HCT116 (cell line): Measurements from ENCODE around the gene IGF2BP1. TPM values are rescaled to one million over a fixed set of nuclear protein-coding genes. Genes with fewer than 3 reads are reported as not detected.

Experiments used
- ATAC-seq: fragments of 200-7000 bp; cut with Tn5 transposase; 2 replicates; pipeline ENCODE4 v1.9.1; 2020; ENCODE audit warnings: mild to moderate bottlenecking, moderate library complexity
- BruUV-seq: library from RNA; stranded (reverse); fragments of 400-500 nt; replicated peaks from 2 replicates; lab custom pipeline; 2021; lab: Mats Ljungman, UMichigan
- CTCF ChIA-PET: fragments of 300-600 bp; sonication (Branson Sonifier 250); formaldehyde crosslinking; loops from one replicate; lab custom pipeline; 2021; ENCODE audit warnings: antibody characterized with exemption; lab: Charles Lee
- POLR2A ChIA-PET: fragments of 300-600, 350-600 bp; sonication (Branson Sonifier 250); formaldehyde crosslinking; loops from one replicate; lab custom pipeline; 2021; ENCODE audit warnings: antibody characterized with exemption; lab: Charles Lee
- RAD21 ChIA-PET, 2 experiments: fragments of 300-600 bp; sonication (Branson Sonifier 250); formaldehyde crosslinking; loops; one replicate each; lab custom pipeline; 2023; ENCODE audit warnings: low total read pairs in 2 of 2; ENCODE audit not compliant: uncharacterized antibody in 2 of 2, unreplicated experiment in 2 of 2, low non-redundant PET in 1 of 2; lab: Charles Lee
- DNase-seq: peaks from one replicate; pipeline ENCODE4 v3.0.0-alpha.2; 2010; ENCODE audit warnings: low read depth, low spot score
- H2AFZ ChIP-seq: fragments of 200-600 bp; shearing (Covaris generic), sonication (generic); 2 replicates; pipeline ENCODE4 v1.6.1; 2017; ENCODE audit warnings: low read depth, mixed run types, mixed read lengths, antibody characterized with exemption, low read length; ENCODE audit not compliant: poor library complexity, severe bottlenecking
- H3K27ac ChIP-seq: 2 replicates; pipeline ENCODE4 v1.5.1; 2012; ENCODE audit warnings: low read depth, low read length
- H3K27me3 ChIP-seq: fragments of 200-600 bp; sonication (generic); 2 replicates; pipeline ENCODE4 v1.6.1; 2016; ENCODE audit warnings: mixed run types, low read length, mixed read lengths; ENCODE audit not compliant: insufficient read depth
- H3K36me3 ChIP-seq, 2 experiments: fragments of 200-500 bp in 1 of 2; fragments of 200-600 bp in 1 of 2; sonication (Bioruptor generic) in 1 of 2; sonication (generic) in 1 of 2; 2 replicates each; pipeline versions ENCODE4 v1.5.1 to v1.6.1; 2014 to 2016; ENCODE audit warnings: low read length in 2 of 2, inconsistent platforms in 1 of 2, mixed read lengths in 1 of 2, mixed run types in 1 of 2; ENCODE audit not compliant: insufficient read depth in 2 of 2, control insufficient read depth in 1 of 2
- H3K4me1 ChIP-seq, 2 experiments: fragments of 200-600 bp in 1 of 2; sonication (generic) in 1 of 2; 2 replicates each; pipeline versions ENCODE4 v1.5.1 to v1.6.1; 2012 to 2017; ENCODE audit warnings: low read length in 2 of 2, inconsistent platforms in 1 of 2, mild to moderate bottlenecking in 1 of 2, mixed read lengths in 1 of 2, mixed run types in 1 of 2, moderate library complexity in 1 of 2; ENCODE audit not compliant: insufficient read depth in 2 of 2, control insufficient read depth in 1 of 2
- H3K4me2 ChIP-seq: fragments of 200-600 bp; sonication (generic); 2 replicates; pipeline ENCODE4 v1.6.1; 2017; ENCODE audit warnings: mixed run types, low read length, mixed read lengths
- H3K4me3 ChIP-seq, 2 experiments: fragments of 200-600 bp in 1 of 2; sonication (generic) in 1 of 2; replicated peaks in 1 of 2; 2 replicates each; pipeline ENCODE4 v1.5.1; 2011 to 2016; ENCODE audit warnings: low read length in 2 of 2, control low read depth in 1 of 2, low read depth in 1 of 2, mild to moderate bottlenecking in 1 of 2, mixed read lengths in 1 of 2, mixed run types in 1 of 2
- H3K79me2 ChIP-seq: fragments of 200-600 bp; sonication (generic); 2 replicates; pipeline ENCODE4 v1.6.1; 2017; ENCODE audit warnings: mild to moderate bottlenecking, mixed run types, low read length, moderate library complexity, mixed read lengths; ENCODE audit not compliant: insufficient read depth
- H3K9ac ChIP-seq: fragments of 200-600 bp; sonication (generic); 2 replicates; pipeline ENCODE4 v1.6.1; 2016; ENCODE audit warnings: low read length, mixed read lengths
- H3K9me2 ChIP-seq: fragments of 200-600 bp; sonication (generic), shearing (Covaris generic); 2 replicates; pipeline ENCODE4 v1.6.1; 2017; ENCODE audit warnings: mixed run types, mild to moderate bottlenecking, moderate library complexity; ENCODE audit not compliant: insufficient read depth
- H3K9me3 ChIP-seq, 2 experiments: fragments of 200-500 bp in 1 of 2; fragments of 200-600 bp in 1 of 2; sonication (Bioruptor generic) in 1 of 2; sonication (generic) in 1 of 2; 2 replicates each; pipeline ENCODE4 v1.6.1; 2014 to 2017; ENCODE audit warnings: low read length in 2 of 2, mixed read lengths in 2 of 2, inconsistent platforms in 1 of 2, low read depth in 1 of 2, mild to moderate bottlenecking in 1 of 2, mixed run types in 1 of 2, moderate library complexity in 1 of 2; ENCODE audit not compliant: control insufficient read depth in 1 of 2, insufficient read depth in 1 of 2
- H4K20me1 ChIP-seq: fragments of 200-600 bp; sonication (generic), shearing (Covaris generic); 2 replicates; pipeline ENCODE4 v1.6.1; 2017; ENCODE audit warnings: mixed run types, mild to moderate bottlenecking, moderate library complexity; ENCODE audit not compliant: insufficient read depth
- CEBPB ChIP-seq: IDR thresholded peaks from 2 replicates; pipeline ENCODE4 v1.6.1; 2012; ENCODE audit warnings: low read depth
- CTCF ChIP-seq, 3 experiments: fragments of 200-600 bp in 1 of 3; sonication (generic) in 1 of 3; IDR thresholded peaks in 2 of 3; conservative IDR thresholded peaks in 1 of 3; 2 replicates each; pipeline ENCODE4 v1.5.1; 2012 to 2017; ENCODE audit warnings: low read depth in 2 of 3, low read length in 2 of 3, antibody characterized with exemption in 1 of 3, borderline replicate concordance in 1 of 3, control low read depth in 1 of 3, mild to moderate bottlenecking in 1 of 3, mixed read lengths in 1 of 3, mixed run types in 1 of 3, moderate library complexity in 1 of 3; ENCODE audit not compliant: insufficient read depth in 1 of 3
- EGR1 ChIP-seq: IDR thresholded peaks from 2 replicates; pipeline ENCODE4 v1.6.1; 2012; ENCODE audit warnings: low read depth
- ELF1 ChIP-seq: IDR thresholded peaks from 2 replicates; pipeline ENCODE4 v1.6.1; 2012; ENCODE audit warnings: low read depth, borderline replicate concordance
- EZH2 ChIP-seq: fragments of 200-600 bp; sonication (generic); IDR thresholded peaks from 2 replicates; pipeline ENCODE4 v1.6.1; 2017; ENCODE audit warnings: antibody characterized with exemption, mixed run types
- EZH2phosphoT487 ChIP-seq: fragments of 200-600 bp; IDR thresholded peaks from 2 replicates; pipeline ENCODE4 v1.6.1; 2018; ENCODE audit warnings: antibody characterized with exemption, borderline replicate concordance
- FOSL1 ChIP-seq: IDR thresholded peaks from 2 replicates; pipeline ENCODE4 v1.6.1; 2012; ENCODE audit warnings: low read depth
- POLR2A ChIP-seq: IDR thresholded peaks from 2 replicates; pipeline ENCODE4 v1.7.0; 2011; ENCODE audit warnings: borderline replicate concordance; ENCODE audit not compliant: insufficient read depth, insufficient read length; ENCODE audit errors: extremely low read depth
- POLR2AphosphoS5 ChIP-seq: IDR thresholded peaks from 2 replicates; pipeline ENCODE4 v1.6.1; 2011; ENCODE audit warnings: mild to moderate bottlenecking, low read depth, low read length, moderate library complexity
- REST ChIP-seq: IDR thresholded peaks from 2 replicates; pipeline ENCODE4 v1.6.1; 2012; ENCODE audit warnings: low read depth
- SIN3A ChIP-seq: IDR thresholded peaks from 2 replicates; pipeline ENCODE4 v1.6.1; 2012; ENCODE audit warnings: low read depth
- SP1 ChIP-seq: IDR thresholded peaks from 2 replicates; pipeline ENCODE4 v1.6.1; 2012; ENCODE audit warnings: low read depth
- SRF ChIP-seq: IDR thresholded peaks from 2 replicates; pipeline ENCODE4 v1.6.1; 2012; ENCODE audit warnings: low read depth
- YY1 ChIP-seq: IDR thresholded peaks from 2 replicates; pipeline ENCODE4 v1.6.1; 2011; ENCODE audit warnings: low read length, low read depth, moderate library complexity, mild to moderate bottlenecking; ENCODE audit not compliant: insufficient replicate concordance; ENCODE audit errors: extremely low read depth
- ZNF274 ChIP-seq: fragments of 200-500 bp; sonication (Bioruptor generic); IDR thresholded peaks from 2 replicates; pipeline ENCODE4 v1.6.1; 2014; ENCODE audit warnings: mild to moderate bottlenecking, low read depth, low read length, inconsistent platforms
- intact Hi-C: fragments of 100-400 bp; cut with micrococcal nuclease; formaldehyde crosslinking; loops from 2 replicates; pipeline ENCODE4 v1.10.0; 2022
- total RNA-seq: library from RNA; stranded (reverse); gene quantifications from one replicate; pipeline ENCODE4 v1.2.1, GENCODE V29; 2021; ENCODE audit not compliant: unreplicated experiment
- TF ChIP-seq, protein P1 (sequence below): IDR thresholded peaks from 2 replicates; pipeline ENCODE4 v1.6.1; 2012

Gene IGF2BP1
- total RNA-seq, 1 experiment from 2014 or later, result 0.91 TPM

GRCh38 chr17:48972749-48973097 lies 24.5 kb upstream of the IGF2BP1 start:
- Histone ChIP-seq H3K9ac (peak overlapping the region; percentile 11; the same call in 1 of the 2 replicates), H3K79me2 (no peaks in the 10 kb centered on the region), H3K27me3 (no peaks in the 10 kb centered on the region), H3K36me3 (no peaks in the 10 kb centered on the region), H3K27ac (peak overlapping the region; percentile 42; the same call in 1 of the 2 replicates), H3K4me1 (peaks cover 46 to 50% of the 10 kb centered on the region in 2 experiments), H3K4me2 (peak overlapping the region; percentile 74), H3K9me3 (no peaks in the 10 kb centered on the region), H3K4me3 (peak overlapping the region; percentile 21 to 40), H3K9me2 (no peaks in the 10 kb centered on the region), H2AFZ (peak overlapping the region; percentile 75), H4K20me1 (no peaks in the 10 kb centered on the region)
- no peak for DNase-seq
- no TSS peak for BruUV-seq
- intact Hi-C loops, result no loop called here
- RAD21 ChIA-PET, result interaction anchor here (0.7 kb wide), 3 partner anchors 7 to 63 kb away, joined by 3 to 5 read pairs (median 3); no protein-coding TSS in a partner anchor
- no peak for TF ChIP-seq SRF
- no peak for TF ChIP-seq EGR1
- TF ChIP-seq SIN3A, result peak; percentile 3; the same call in 1 of the 2 replicates
- CTCF ChIA-PET, result interaction anchor here (1.0 to 2.2 kb wide), 5 partner anchors 12 to 88 kb away, joined by 3 to 12 read pairs (median 4); no protein-coding TSS in a partner anchor
- POLR2A ChIA-PET, result interaction anchor here (1.3 to 4.2 kb wide), 2 partner anchors 12 to 28 kb away, joined by 7 to 17 read pairs; partner anchors contain the start of gene SNF8
- peak; percentile 4; the same call in 1 of the 2 replicates for ATAC-seq

DNA sequence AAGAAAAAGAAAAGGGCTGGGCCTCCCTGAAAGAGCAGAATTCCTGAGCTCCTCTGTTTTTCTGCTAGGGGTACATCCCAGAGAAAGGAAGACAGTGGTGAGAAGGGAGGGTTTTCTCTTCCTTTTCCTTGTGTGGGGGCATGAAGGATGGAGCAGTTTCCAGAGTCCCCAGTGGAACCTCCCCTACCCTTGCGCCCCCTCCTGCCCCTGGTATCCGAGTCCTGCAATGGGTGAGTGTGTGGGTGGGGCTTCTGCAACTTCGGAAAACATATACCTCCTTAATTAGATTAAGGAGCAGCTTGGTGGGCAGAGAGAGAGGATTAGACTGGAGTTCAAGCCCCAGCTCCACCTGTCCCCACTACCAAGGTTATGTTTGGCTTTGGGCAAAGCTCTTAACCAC lies 23.4 kb upstream of the IGF2BP1 start:
- no TSS peak for BruUV-seq
- Histone ChIP-seq H4K20me1 (no peaks in the 10 kb centered on the region), H3K4me2 (peak overlapping the region; percentile 74), H3K9me2 (no peaks in the 10 kb centered on the region), H3K9ac (no peak overlapping the region), H3K27me3 (no peaks in the 10 kb centered on the region), H3K4me1 (peaks cover 46 to 50% of the 10 kb centered on the region in 2 experiments), H3K36me3 (no peaks in the 10 kb centered on the region), H3K9me3 (no peaks in the 10 kb centered on the region), H2AFZ (peak overlapping the region; percentile 83), H3K4me3 (no peak overlapping the region), H3K79me2 (no peaks in the 10 kb centered on the region), H3K27ac (no peak overlapping the region)
- intact Hi-C loops, result no loop called here
- DNase-seq (no peak), ATAC-seq (no peak)
- ChIA-PET RAD21 (no interaction called here), POLR2A (interaction anchor here (0.6 kb wide), 1 partner anchor 17 kb away, joined by 5 read pairs; no protein-coding TSS in a partner anchor), CTCF (interaction anchor here (1.0 to 2.2 kb wide), 4 partner anchors 11 to 89 kb away, joined by 3 to 12 read pairs (median 4); no protein-coding TSS in a partner anchor)
- no peak for TF ChIP-seq REST
- TF ChIP-seq EZH2phosphoT487, result no peak
- TF ChIP-seq YY1, result no peak
- TF ChIP-seq ZNF274, result no peak
- TF ChIP-seq POLR2A, result no peak
- no peak for TF ChIP-seq SP1
- no peak for TF ChIP-seq EZH2
- no peak for TF ChIP-seq POLR2AphosphoS5
- no peak for TF ChIP-seq CTCF (IDR thresholded peaks at IDR 0.05 in 2 of 3, conservative IDR thresholded peaks at IDR 0.05 in 1 of 3; ENCODE audit: borderline replicate concordance in 1 of 3, insufficient read depth in 1 of 3, low read depth in 2 of 3, low read length in 2 of 3)
- TF ChIP-seq CEBPB, result no peak
- TF ChIP-seq ELF1, result no peak
- TF ChIP-seq FOSL1, result no peak
- TF ChIP-seq SIN3A, result no peak
- TF ChIP-seq, protein P1, sequence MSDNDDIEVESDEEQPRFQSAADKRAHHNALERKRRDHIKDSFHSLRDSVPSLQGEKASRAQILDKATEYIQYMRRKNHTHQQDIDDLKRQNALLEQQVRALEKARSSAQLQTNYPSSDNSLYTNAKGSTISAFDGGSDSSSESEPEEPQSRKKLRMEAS, result no peak
